GM23338 (cell line): ENCODE measurements around the gene IL18R1. TPM values are rescaled to one million over a fixed set of nuclear protein-coding genes. Genes with fewer than 3 reads are reported as not detected.

Experiments
- ATAC-seq: fragments of 200-7000 bp; cut with Tn5 transposase; 3 replicates; pipeline ENCODE4 v1.9.1; 2020
- DNase-seq: peaks from one replicate; pipeline ENCODE4 v3.0.0-alpha.2; 2015; ENCODE audit warnings: low spot score
- H2AFZ ChIP-seq: fragments of 200-600 bp; sonication (generic); 2 replicates; pipeline ENCODE4 v1.8.0; 2016; ENCODE audit warnings: antibody characterized with exemption, mild to moderate bottlenecking, moderate library complexity
- H3F3A ChIP-seq: fragments of 200-600 bp; sonication (generic); replicated peaks from 2 replicates; pipeline ENCODE4 v1.8.0; 2017; ENCODE audit warnings: antibody characterized with exemption, mixed run types, low read depth
- H3K27ac ChIP-seq: fragments of 200-600 bp; sonication (generic); 2 replicates; pipeline ENCODE4 v1.6.1; 2016; ENCODE audit warnings: low read depth
- H3K27me3 ChIP-seq: fragments of 200-600 bp; sonication (generic); 2 replicates; pipeline ENCODE4 v1.8.0; 2016; ENCODE audit warnings: mild to moderate bottlenecking, mixed run types, moderate library complexity; ENCODE audit not compliant: insufficient read depth
- H3K36me3 ChIP-seq: fragments of 200-600 bp; sonication (generic); 2 replicates; pipeline ENCODE4 v1.8.0; 2016; ENCODE audit warnings: mild to moderate bottlenecking; ENCODE audit not compliant: insufficient read depth
- H3K4me1 ChIP-seq: fragments of 200-600 bp; sonication (generic); 2 replicates; pipeline ENCODE4 v1.8.0; 2016; ENCODE audit warnings: mild to moderate bottlenecking, moderate library complexity; ENCODE audit not compliant: insufficient read depth
- H3K4me2 ChIP-seq: fragments of 200-600 bp; sonication (generic); 2 replicates; pipeline ENCODE4 v1.7.1; 2017; ENCODE audit warnings: mixed run types
- H3K4me3 ChIP-seq: fragments of 200-600 bp; sonication (generic); 2 replicates; pipeline ENCODE4 v1.6.1; 2016; ENCODE audit warnings: mixed run types
- H3K79me2 ChIP-seq: fragments of 200-600 bp; sonication (generic); replicated peaks from 2 replicates; pipeline ENCODE4 v1.8.0; 2017; ENCODE audit warnings: mild to moderate bottlenecking; ENCODE audit not compliant: insufficient read depth
- H3K9me2 ChIP-seq: fragments of 200-600 bp; sonication (generic); 2 replicates; pipeline ENCODE4 v1.8.0; 2017; ENCODE audit not compliant: insufficient read depth
- H4K20me1 ChIP-seq: fragments of 200-600 bp; sonication (generic); replicated peaks from 2 replicates; pipeline ENCODE4 v1.8.0; 2017; ENCODE audit warnings: mild to moderate bottlenecking; ENCODE audit not compliant: insufficient read depth
- H3K27ac Mint-ChIP-seq: 2 replicates; pipeline ENCODE4 v1.8.0; 2020; ENCODE audit warnings: inconsistent platforms, mild to moderate bottlenecking, moderate library complexity, mixed read lengths
- H3K27me3 Mint-ChIP-seq: 3 replicates; pipeline ENCODE4 v1.8.0; 2022; ENCODE audit warnings: low read depth, mild to moderate bottlenecking, moderate library complexity, mixed read lengths, inconsistent platforms; ENCODE audit not compliant: insufficient read depth, poor library complexity
- H3K36me3 Mint-ChIP-seq: 3 replicates; pipeline ENCODE4 v1.8.0; 2021; ENCODE audit warnings: low read depth, mild to moderate bottlenecking, inconsistent platforms, moderate library complexity, mixed read lengths
- H3K4me1 Mint-ChIP-seq: 3 replicates; pipeline ENCODE4 v1.8.0; 2020; ENCODE audit warnings: mild to moderate bottlenecking, inconsistent platforms, mixed read lengths
- H3K4me3 Mint-ChIP-seq: 3 replicates; pipeline ENCODE4 v1.8.0; 2021; ENCODE audit warnings: moderate library complexity, mild to moderate bottlenecking, inconsistent platforms, mixed read lengths
- H3K9me3 Mint-ChIP-seq: 3 replicates; pipeline ENCODE4 v1.8.0; 2020; ENCODE audit warnings: moderate library complexity, mild to moderate bottlenecking, inconsistent platforms, mixed read lengths
- EZH2 ChIP-seq: fragments of 200-600 bp; sonication (generic); IDR thresholded peaks from one replicate; pipeline ENCODE4 v1.8.0; 2017; ENCODE audit warnings: antibody characterized with exemption, mild to moderate bottlenecking, low read depth; ENCODE audit not compliant: unreplicated experiment
- EZH2phosphoT487 ChIP-seq: fragments of 200-600 bp; sonication (generic); IDR thresholded peaks from one replicate; pipeline ENCODE4 v1.8.1; 2018; ENCODE audit warnings: antibody characterized with exemption; ENCODE audit not compliant: unreplicated experiment
- NANOG ChIP-seq: IDR thresholded peaks from 2 replicates; pipeline ENCODE4 v1.6.1; 2016; ENCODE audit warnings: antibody characterized with exemption, borderline replicate concordance
- POLR2AphosphoS5 ChIP-seq: IDR thresholded peaks from 2 replicates; pipeline ENCODE4 v1.6.1; 2016; ENCODE audit warnings: antibody characterized with exemption, low read depth
- STAT1 ChIP-seq: IDR thresholded peaks from one replicate; pipeline ENCODE4 v1.6.1; 2016; ENCODE audit warnings: antibody characterized with exemption; ENCODE audit not compliant: unreplicated experiment
- ZNF114 ChIP-seq: fragments of 250-450 bp; sonication (Bioruptor Pico); IDR thresholded peaks from 2 replicates; pipeline ENCODE4 v1.5.0; 2020; ENCODE audit warnings: mild to moderate bottlenecking, moderate library complexity
- ZNF462 ChIP-seq: fragments of 250-450 bp; sonication (Bioruptor Pico); IDR thresholded peaks from 2 replicates; pipeline ENCODE4 v1.5.0; 2020; ENCODE audit warnings: mild to moderate bottlenecking, moderate library complexity
- polyA plus RNA-seq: library from polyadenylated mRNA; unstranded; fragments of >200 nt; fragmentation: Nextera tagmentation; extraction: Ambion mirVana; gene quantifications from 2 replicates; pipeline ENCODE4 v1.2.1, GENCODE V29; 2016
- total RNA-seq: library from RNA; depleted of rRNA; stranded (reverse); fragments of >200 nt; shearing (Covaris generic); gene quantifications from 2 replicates; pipeline ENCODE4 v1.2.3, GENCODE V29; 2014
- TF ChIP-seq, protein P1 (sequence below), 2 experiments: fragments of 200-600 bp in 1 of 2; sonication (generic) in 1 of 2; conservative IDR thresholded peaks; 2 replicates each; pipeline versions ENCODE4 v1.5.1 to v1.6.1; 2016 to 2017; ENCODE audit warnings: antibody characterized with exemption in 2 of 2, low read depth in 2 of 2, mild to moderate bottlenecking in 2 of 2, moderate library complexity in 1 of 2
- TF ChIP-seq, protein P2 (sequence below): IDR thresholded peaks from one replicate; pipeline ENCODE4 v1.6.1; 2018; ENCODE audit warnings: antibody characterized with exemption; ENCODE audit not compliant: unreplicated experiment

The IL18R1 gene
- total and polyA plus RNA-seq, 2 experiments from 2014 or later: 0.17 to 0.39 TPM

GRCh38 chr2:102368461-102369109 is 13.0 kb downstream of the IL18R1 start:
- H4K20me1 ChIP-seq: no peaks in the 10 kb centered on the region
- H2AFZ ChIP-seq: no peak overlapping the region
- H3K9me3 Mint-ChIP-seq: peaks cover 43% of the 10 kb centered on the region
- H3K4me3 Mint-ChIP-seq: no peak overlapping the region
- no peak overlapping the region for H3K27ac Mint-ChIP-seq
- H3K4me3 ChIP-seq: no peak overlapping the region
- no peak overlapping the region for H3K4me2 ChIP-seq
- no peaks in the 10 kb centered on the region; the same call in 1 of the 2 replicates for H3K36me3 ChIP-seq
- H3K27ac ChIP-seq: no peak overlapping the region
- H3K36me3 Mint-ChIP-seq: peaks cover 26% of the 10 kb centered on the region
- H3K4me1 Mint-ChIP-seq: no peaks in the 10 kb centered on the region
- H3K27me3 Mint-ChIP-seq: no peaks in the 10 kb centered on the region
- DNase-seq (no peak), ATAC-seq (no peak)
- no peaks in the 10 kb centered on the region for H3F3A ChIP-seq
- no peaks in the 10 kb centered on the region for H3K4me1 ChIP-seq
- H3K79me2 ChIP-seq: no peaks in the 10 kb centered on the region
- no peaks in the 10 kb centered on the region for H3K27me3 ChIP-seq
- H3K9me2 ChIP-seq: peaks cover 3% of the 10 kb centered on the region; the same call in 1 of the 2 replicates
- TF ChIP-seq, protein P1, sequence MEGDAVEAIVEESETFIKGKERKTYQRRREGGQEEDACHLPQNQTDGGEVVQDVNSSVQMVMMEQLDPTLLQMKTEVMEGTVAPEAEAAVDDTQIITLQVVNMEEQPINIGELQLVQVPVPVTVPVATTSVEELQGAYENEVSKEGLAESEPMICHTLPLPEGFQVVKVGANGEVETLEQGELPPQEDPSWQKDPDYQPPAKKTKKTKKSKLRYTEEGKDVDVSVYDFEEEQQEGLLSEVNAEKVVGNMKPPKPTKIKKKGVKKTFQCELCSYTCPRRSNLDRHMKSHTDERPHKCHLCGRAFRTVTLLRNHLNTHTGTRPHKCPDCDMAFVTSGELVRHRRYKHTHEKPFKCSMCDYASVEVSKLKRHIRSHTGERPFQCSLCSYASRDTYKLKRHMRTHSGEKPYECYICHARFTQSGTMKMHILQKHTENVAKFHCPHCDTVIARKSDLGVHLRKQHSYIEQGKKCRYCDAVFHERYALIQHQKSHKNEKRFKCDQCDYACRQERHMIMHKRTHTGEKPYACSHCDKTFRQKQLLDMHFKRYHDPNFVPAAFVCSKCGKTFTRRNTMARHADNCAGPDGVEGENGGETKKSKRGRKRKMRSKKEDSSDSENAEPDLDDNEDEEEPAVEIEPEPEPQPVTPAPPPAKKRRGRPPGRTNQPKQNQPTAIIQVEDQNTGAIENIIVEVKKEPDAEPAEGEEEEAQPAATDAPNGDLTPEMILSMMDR (conservative IDR thresholded peaks at IDR 0.05; ENCODE audit: low read depth in 2 of 2): no peak
- no peak for TF ChIP-seq ZNF462 (CRISPR knock-in tag)
- TF ChIP-seq ZNF114: no peak
- TF ChIP-seq, protein P2, sequence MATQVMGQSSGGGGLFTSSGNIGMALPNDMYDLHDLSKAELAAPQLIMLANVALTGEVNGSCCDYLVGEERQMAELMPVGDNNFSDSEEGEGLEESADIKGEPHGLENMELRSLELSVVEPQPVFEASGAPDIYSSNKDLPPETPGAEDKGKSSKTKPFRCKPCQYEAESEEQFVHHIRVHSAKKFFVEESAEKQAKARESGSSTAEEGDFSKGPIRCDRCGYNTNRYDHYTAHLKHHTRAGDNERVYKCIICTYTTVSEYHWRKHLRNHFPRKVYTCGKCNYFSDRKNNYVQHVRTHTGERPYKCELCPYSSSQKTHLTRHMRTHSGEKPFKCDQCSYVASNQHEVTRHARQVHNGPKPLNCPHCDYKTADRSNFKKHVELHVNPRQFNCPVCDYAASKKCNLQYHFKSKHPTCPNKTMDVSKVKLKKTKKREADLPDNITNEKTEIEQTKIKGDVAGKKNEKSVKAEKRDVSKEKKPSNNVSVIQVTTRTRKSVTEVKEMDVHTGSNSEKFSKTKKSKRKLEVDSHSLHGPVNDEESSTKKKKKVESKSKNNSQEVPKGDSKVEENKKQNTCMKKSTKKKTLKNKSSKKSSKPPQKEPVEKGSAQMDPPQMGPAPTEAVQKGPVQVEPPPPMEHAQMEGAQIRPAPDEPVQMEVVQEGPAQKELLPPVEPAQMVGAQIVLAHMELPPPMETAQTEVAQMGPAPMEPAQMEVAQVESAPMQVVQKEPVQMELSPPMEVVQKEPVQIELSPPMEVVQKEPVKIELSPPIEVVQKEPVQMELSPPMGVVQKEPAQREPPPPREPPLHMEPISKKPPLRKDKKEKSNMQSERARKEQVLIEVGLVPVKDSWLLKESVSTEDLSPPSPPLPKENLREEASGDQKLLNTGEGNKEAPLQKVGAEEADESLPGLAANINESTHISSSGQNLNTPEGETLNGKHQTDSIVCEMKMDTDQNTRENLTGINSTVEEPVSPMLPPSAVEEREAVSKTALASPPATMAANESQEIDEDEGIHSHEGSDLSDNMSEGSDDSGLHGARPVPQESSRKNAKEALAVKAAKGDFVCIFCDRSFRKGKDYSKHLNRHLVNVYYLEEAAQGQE: no peak
- TF ChIP-seq EZH2: no peak
- TF ChIP-seq POLR2AphosphoS5: no peak
- no peak for TF ChIP-seq NANOG
- no peak for TF ChIP-seq STAT1
- no peak for TF ChIP-seq EZH2phosphoT487
